Heart left ventricle (tissue), 13 donors: ENCODE results near the gene ZNF180.

Source experiments
- CTCF ChIP-seq, 12 donors: fragments of 200-600 bp; sonication (generic) in 4 of 12; IDR thresholded peaks; one replicate each; pipeline versions ENCODE4 v1.5.0 to v1.8.0; 2018 to 2022; ENCODE audit warnings: antibody characterized with exemption in 12 of 12, mild to moderate bottlenecking in 5 of 12
- POLR2A ChIP-seq, 2 donors: fragments of 450-650 bp; IDR thresholded peaks; one replicate each; pipeline ENCODE4 v1.6.1; 2017; ENCODE audit warnings: antibody characterized with exemption in 2 of 2, mild to moderate bottlenecking in 2 of 2, moderate library complexity in 2 of 2
- donor health status: ischemic (EF 13 %, LVEDD 7.1; RV severe dilation, severe dysfunction).
- donor health status: DM: no; HTN: yes; CAD: no.
- donor health status: DM: no; HTN: no; CAD: no.
- donor health status: ischemic (EF 25% LVEDD 6.9; RV normal size, moderate dysfunction).
- donor health status: ischemic (EF 25% LVEDD 5.7; RV mildly dilated, moderate dysfunction).
- donor health status: ischemic (EF 35%, LVEDD 5.7; RV mildly dilated, moderate dysfunction).
- donor health status: nonischemic (EF 11% LVEDD 7.7; RV severe dilation, severe dysfunction).
- donor health status: DM: yes; HTN: yes; CAD: no.
- donor health status: PGD.
- donor health status: ischemic (EF 29% LVEDD 5.4; RV normal size, mild dysfunction).
- donor health status: nonischemic (EF 23%, LVEDD 6.1; RV moderate dilation, normal function).

- TF ChIP-seq CTCF (IDR thresholded peaks at IDR 0.05) (no peak), POLR2A (IDR thresholded peaks at IDR 0.05) (no peak)
Observed at GRCh38 chr19:44549507-44549906, 49.2 kb upstream of the ZNF180 start.
